GM23248 (cell line): Measurements from ENCODE around the gene TMEM39B. TPM values are rescaled to one million over a fixed set of nuclear protein-coding genes. Genes with fewer than 3 reads are reported as not detected.
"Not testable (repeated sequence)": the region's sequence is repeated elsewhere in the genome, so short reads cannot be mapped to it uniquely, and the experiment has no call there.

Source experiments
- DNase-seq: peaks from one replicate; pipeline ENCODE4 v3.0.0-alpha.2; 2015
- H2AFZ ChIP-seq: fragments of 200-600 bp; sonication (generic); 2 replicates; pipeline ENCODE4 v1.6.1; 2016; ENCODE audit warnings: antibody characterized with exemption
- H3F3A ChIP-seq: fragments of 200-600 bp; sonication (generic); 2 replicates; pipeline ENCODE4 v1.6.1; 2016; ENCODE audit warnings: mild to moderate bottlenecking, antibody characterized with exemption, mixed run types; ENCODE audit not compliant: insufficient read depth
- H3K27ac ChIP-seq: fragments of 200-600 bp; sonication (generic); 2 replicates; pipeline ENCODE4 v1.5.1; 2016; ENCODE audit warnings: mild to moderate bottlenecking
- H3K27me3 ChIP-seq: fragments of 200-600 bp; sonication (generic); replicated peaks from 2 replicates; pipeline ENCODE4 v1.6.1; 2016; ENCODE audit warnings: mild to moderate bottlenecking; ENCODE audit not compliant: insufficient read depth
- H3K36me3 ChIP-seq: fragments of 200-600 bp; sonication (generic); 2 replicates; pipeline ENCODE4 v1.6.1; 2016; ENCODE audit warnings: low read depth, mild to moderate bottlenecking
- H3K4me1 ChIP-seq: fragments of 200-600 bp; sonication (generic); 2 replicates; pipeline ENCODE4 v1.6.1; 2016; ENCODE audit warnings: mild to moderate bottlenecking; ENCODE audit not compliant: insufficient read depth
- H3K4me2 ChIP-seq: fragments of 200-600 bp; sonication (generic); one replicate; pipeline ENCODE4 v1.6.1; 2016; ENCODE audit warnings: mild to moderate bottlenecking; ENCODE audit not compliant: unreplicated experiment
- H3K4me3 ChIP-seq: fragments of 200-600 bp; sonication (generic); 2 replicates; pipeline ENCODE4 v1.5.1; 2016; ENCODE audit warnings: mild to moderate bottlenecking
- H3K79me2 ChIP-seq: fragments of 200-600 bp; sonication (generic); 2 replicates; pipeline ENCODE4 v1.6.1; 2016; ENCODE audit warnings: mild to moderate bottlenecking; ENCODE audit not compliant: insufficient read depth
- H3K9ac ChIP-seq: fragments of 200-600 bp; sonication (generic); 2 replicates; pipeline ENCODE4 v1.6.1; 2016; ENCODE audit warnings: mild to moderate bottlenecking
- H3K9me2 ChIP-seq: fragments of 200-600 bp; sonication (generic); 2 replicates; pipeline ENCODE4 v1.6.1; 2016; ENCODE audit warnings: mixed run types, mild to moderate bottlenecking, moderate library complexity; ENCODE audit not compliant: insufficient read depth
- H3K9me3 ChIP-seq: fragments of 200-600 bp; sonication (generic); one replicate; pipeline ENCODE4 v1.6.1; 2017; ENCODE audit warnings: low read depth
- H4K20me1 ChIP-seq: fragments of 200-600 bp; sonication (generic); 2 replicates; pipeline ENCODE4 v1.6.0; 2016; ENCODE audit not compliant: insufficient read depth
- EZH2 ChIP-seq: fragments of 200-600 bp; sonication (generic); IDR thresholded peaks from 2 replicates; pipeline ENCODE4 v1.6.1; 2018; ENCODE audit warnings: antibody characterized with exemption, mild to moderate bottlenecking; ENCODE audit not compliant: insufficient read depth, poor library complexity, severe bottlenecking
- EZH2phosphoT487 ChIP-seq: fragments of 200-600 bp; sonication (generic); IDR thresholded peaks from 2 replicates; pipeline ENCODE4 v1.6.1; 2018; ENCODE audit warnings: antibody characterized with exemption, moderate library complexity, mild to moderate bottlenecking, low read depth; ENCODE audit not compliant: insufficient read depth
- WGBS, 2 experiments: methylation state at CpG; one replicate each; pipeline ENCODE4 v1.1.6; 2015 to 2017; ENCODE audit warnings: low lambda C conversion rate in 2 of 2, low coverage in 1 of 2; ENCODE audit errors: missing lambda C conversion rate in 2 of 2; 5-methylcytosine and 5-hydroxymethylcytosine counted together
- in situ Hi-C: fragments of 300-500 bp; cut with MboI; formaldehyde crosslinking; loops from 2 replicates; pipeline ENCODE4 v1.15.0; 2020
- polyA plus RNA-seq: library from polyadenylated mRNA; unstranded; fragments of >200 nt; fragmentation: Nextera tagmentation; extraction: Ambion mirVana; gene quantifications from 2 replicates; pipeline ENCODE4 v1.2.1, GENCODE V29; 2016
- total RNA-seq: library from RNA; depleted of rRNA; stranded (reverse); fragments of >200 nt; shearing (Covaris generic); gene quantifications from 2 replicates; pipeline ENCODE4 v1.2.3, GENCODE V29; 2014

TMEM39B gene
- total and polyA plus RNA-seq, 2 experiments from 2014 or later = 5.7 to 21.4 TPM

DNA sequence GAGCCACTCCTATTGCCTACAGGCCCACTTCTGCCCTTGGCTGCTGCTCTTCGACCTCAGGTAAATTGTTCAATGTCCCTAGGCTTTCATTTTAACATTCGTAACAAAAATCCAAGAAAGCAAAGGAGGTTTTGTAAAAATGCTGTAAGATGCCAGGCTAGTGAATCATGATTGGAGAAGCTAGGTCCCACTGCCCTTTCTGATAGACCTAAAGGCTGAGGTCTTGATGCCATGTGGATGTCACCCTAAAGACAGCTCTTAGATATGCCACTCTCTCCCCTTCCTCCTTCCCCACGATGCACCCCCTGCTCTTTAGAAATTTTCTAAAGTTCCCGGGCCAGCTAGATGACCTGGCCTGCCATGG, 9.9 kb upstream of the TMEM39B start:
- Histone ChIP-seq H3K27me3 (no peaks in the 10 kb centered on the region), H3K4me2 (peak overlapping the region; percentile 57), H2AFZ (no peak overlapping the region), H3K9ac (peak overlapping the region; percentile 52), H3K36me3 (peaks cover 34% of the 10 kb centered on the region), H3K9me3 (no peaks in the 10 kb centered on the region), H3F3A (peaks cover 64% of the 10 kb centered on the region), H3K9me2 (no peaks in the 10 kb centered on the region), H3K79me2 (peaks cover 7% of the 10 kb centered on the region), H3K4me1 (peaks cover 25% of the 10 kb centered on the region), H3K27ac (peak overlapping the region; percentile 66), H3K4me3 (peak overlapping the region; percentile 17; the same call in 1 of the 2 replicates), H4K20me1 (no peaks in the 10 kb centered on the region)
- DNase-seq = peak; percentile 56
- TF ChIP-seq EZH2phosphoT487 = no peak
- in situ Hi-C loops = no loop called here
- WGBS, 2 experiments = 80 to 83% methylated on average over 4 of the region's 4 CpGs

DNA sequence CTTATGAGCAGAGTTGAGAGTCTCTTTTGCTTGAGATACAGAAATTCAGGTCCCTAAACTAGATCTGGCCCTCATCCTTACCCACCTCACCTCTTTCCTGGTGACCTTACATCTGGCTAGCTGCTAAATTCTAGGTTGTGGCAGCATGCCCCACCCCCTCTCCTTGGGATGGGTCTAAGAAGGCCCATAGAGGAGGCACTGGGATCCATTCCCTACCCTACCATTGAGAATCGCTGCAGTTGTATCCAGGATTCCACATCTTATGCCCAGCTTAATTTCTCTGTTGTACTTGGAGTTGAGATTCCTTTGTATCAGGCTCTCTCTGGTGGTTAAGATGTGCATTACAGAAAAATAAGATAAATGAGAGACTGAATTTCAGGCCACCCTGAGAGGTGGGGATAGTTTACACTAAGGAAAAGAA, 9.5 kb upstream of the TMEM39B start:
- Histone ChIP-seq H3K4me2 (peak overlapping the region; percentile 57), H3K27ac (peak overlapping the region; percentile 66), H3K36me3 (peaks cover 30% of the 10 kb centered on the region), H3K9ac (0 out of 2 replicates have a peak overlapping the region, but pooled peaks have one; percentile 52), H3K27me3 (no peaks in the 10 kb centered on the region), H3K9me3 (no peaks in the 10 kb centered on the region), H3K4me3 (no peak overlapping the region), H3F3A (peaks cover 64% of the 10 kb centered on the region), H4K20me1 (no peaks in the 10 kb centered on the region), H3K79me2 (peaks cover 3% of the 10 kb centered on the region; the same call in 1 of the 2 replicates), H3K9me2 (no peaks in the 10 kb centered on the region), H2AFZ (no peak overlapping the region), H3K4me1 (peaks cover 25% of the 10 kb centered on the region)
- DNase-seq = peak; percentile 76
- 8 to 9% methylated on average over 1 of the region's 1 CpG for WGBS, 2 experiments
- in situ Hi-C loops = no loop called here
- no peak for TF ChIP-seq EZH2
- TF ChIP-seq EZH2phosphoT487 = no peak

DNA sequence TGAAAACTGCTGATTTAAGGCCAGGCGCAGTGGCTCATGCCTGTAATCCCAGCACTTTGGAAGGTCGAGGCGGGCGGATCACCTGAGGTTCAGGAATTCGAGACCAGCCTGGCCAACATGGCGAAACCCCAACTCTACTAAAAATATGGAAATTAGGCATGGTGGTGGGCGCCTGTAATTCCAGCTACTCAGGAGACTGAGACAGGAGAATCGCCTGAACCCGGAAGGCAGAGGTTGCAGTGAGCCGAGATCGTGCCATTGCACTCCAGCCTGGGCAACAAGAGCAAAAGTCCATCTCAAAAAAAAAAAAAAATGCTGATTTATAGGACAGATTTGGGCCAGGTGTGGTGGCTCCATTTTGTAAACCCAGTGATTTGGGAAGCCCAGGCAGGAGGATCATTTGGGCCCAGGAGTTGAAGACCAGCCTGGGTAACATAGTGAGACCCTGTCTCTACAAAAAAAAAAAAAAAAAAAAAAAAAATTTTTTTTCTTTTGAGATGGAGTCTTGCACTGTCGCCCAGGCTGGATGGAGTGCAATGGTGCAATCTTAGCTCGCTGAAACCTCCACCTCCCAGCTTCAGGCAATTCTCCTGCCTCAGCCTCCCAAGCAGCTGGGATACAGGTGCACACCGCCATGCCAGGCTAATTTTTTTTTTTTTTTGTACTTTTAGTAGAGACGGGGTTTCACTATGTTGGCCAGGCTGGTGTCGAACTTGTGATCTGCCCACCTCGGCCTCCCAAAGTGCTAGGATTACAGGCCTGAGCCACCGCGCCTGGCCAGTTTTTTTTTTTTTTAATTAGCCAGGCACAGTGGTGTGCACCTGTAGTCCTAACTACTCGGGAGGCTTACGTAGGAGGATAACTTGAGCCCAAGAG, 6.9 kb upstream of the TMEM39B start:
- H3K79me2 ChIP-seq, DNase-seq, H2AFZ ChIP-seq, H3K9me2 ChIP-seq, H3K9ac ChIP-seq, H3K4me3 ChIP-seq, in situ Hi-C loops, H3K27ac ChIP-seq, H4K20me1 ChIP-seq, H3K9me3 ChIP-seq, H3K27me3 ChIP-seq: not testable (repeated sequence)
- Histone ChIP-seq H3K4me1 (peaks cover 28% of the 10 kb centered on the region), H3F3A (peaks cover 69% of the 10 kb centered on the region), H3K36me3 (peaks cover 13% of the 10 kb centered on the region; the same call in 1 of the 2 replicates), H3K4me2 (peak overlapping the region; percentile 38)
- 71 to 76% methylated on average over 20 to 21 of the region's 21 CpGs for WGBS, 2 experiments

DNA sequence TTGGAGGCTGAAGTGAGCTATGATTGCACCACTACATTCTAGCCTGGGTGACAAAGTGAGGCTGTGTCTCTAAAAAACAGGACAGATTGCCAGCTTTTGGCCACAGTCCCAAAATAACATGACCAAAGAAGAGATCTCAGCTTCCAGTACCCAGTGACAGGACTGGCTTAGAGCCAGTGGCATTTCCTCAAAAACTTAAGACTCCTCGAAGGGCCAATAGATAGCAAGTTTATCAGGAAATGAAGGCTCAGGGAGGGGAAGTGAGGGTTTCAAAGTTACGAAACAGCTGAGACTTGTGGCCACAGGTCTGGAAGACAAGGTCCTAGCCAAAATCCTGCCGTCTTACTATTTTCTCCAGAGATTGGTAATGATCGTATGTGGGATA, 6.3 kb upstream of the TMEM39B start:
- H3K36me3 ChIP-seq = peaks cover 7% of the 10 kb centered on the region; the same call in 1 of the 2 replicates
- H3K9ac ChIP-seq = no peak overlapping the region
- in situ Hi-C loops = no loop called here
- no peaks in the 10 kb centered on the region for H4K20me1 ChIP-seq
- peak overlapping the region; percentile 38 for H3K4me2 ChIP-seq
- H3K27me3 ChIP-seq = no peaks in the 10 kb centered on the region
- peak; percentile 57 for DNase-seq
- TF ChIP-seq EZH2phosphoT487 = no peak
- TF ChIP-seq EZH2 = no peak
- H3K4me1 ChIP-seq = peaks cover 31% of the 10 kb centered on the region
- no peaks in the 10 kb centered on the region for H3K79me2 ChIP-seq
- H3F3A ChIP-seq = peaks cover 62% of the 10 kb centered on the region; the same call in 1 of the 2 replicates
- no peak overlapping the region for H2AFZ ChIP-seq
- H3K9me2 ChIP-seq = no peaks in the 10 kb centered on the region
- no peak overlapping the region for H3K27ac ChIP-seq
- no peaks in the 10 kb centered on the region for H3K9me3 ChIP-seq
- 4 to 8% methylated on average over 4 of the region's 4 CpGs for WGBS, 2 experiments
- no peak overlapping the region for H3K4me3 ChIP-seq
